ENCODE data around the gene ZBTB3. TPM values are rescaled to one million over a fixed set of nuclear protein-coding genes. Genes with fewer than 3 reads are reported as not detected.
A peak's percentile ranks its signal among the peaks of the same experiment; 100 is the strongest.

Gene ZBTB3
- total RNA-seq, 1 donor from 2014 or later, result 2.9 TPM

GRCh38 chr11:62786318-62787004 is 32.5 kb upstream of the ZBTB3 start:
- H3K27me3 ChIP-seq, result no peaks in the 10 kb centered on the region
- no peaks in the 10 kb centered on the region for H3K9me3 ChIP-seq
- peak overlapping the region; percentile 86 to 97 for H3K27ac ChIP-seq
- peaks cover 4 to 24% of the 10 kb centered on the region in 2 donors for H3K4me1 ChIP-seq
- intact Hi-C loops (cut with DNase I), result loop anchor here (1.0 kb wide), 5 partner anchors 15 to 76 kb away; partner anchors contain the start of genes NXF1, STX5, TAF6L and TEX54
- peak; percentile 51 to 95 for DNase-seq (ENCODE audit: low spot score in 2 of 2)
- H3K4me3 ChIP-seq, result peak overlapping the region; percentile 78 to 94
- H3K36me3 ChIP-seq, result peaks cover 5 to 23% of the 10 kb centered on the region in 2 donors
- TF ChIP-seq CTCF (IDR thresholded peaks at IDR 0.05), result peak; percentile 94 to 99 (median 97)

GRCh38 chr11:62782753-62783152 is 28.8 kb upstream of the ZBTB3 start:
- peaks cover 19 to 28% of the 10 kb centered on the region in 2 donors for H3K36me3 ChIP-seq
- no peak overlapping the region for H3K4me3 ChIP-seq
- peaks cover 0 to 8% of the 10 kb centered on the region in 2 donors for H3K4me1 ChIP-seq
- DNase-seq (ENCODE audit: low spot score in 2 of 2), result no peak
- no peak for TF ChIP-seq CTCF (IDR thresholded peaks at IDR 0.05)
- no peaks in the 10 kb centered on the region for H3K27me3 ChIP-seq
- H3K27ac ChIP-seq, result no peak overlapping the region
- intact Hi-C loops (cut with DNase I), result no loop called here
- no peaks in the 10 kb centered on the region for H3K9me3 ChIP-seq

- H3K36me3 ChIP-seq, result peaks cover 29 to 57% of the 10 kb centered on the region in 2 donors
- intact Hi-C loops (cut with DNase I), result no loop called here
Measured at GRCh38 chr11:62778441-62778840, 24.5 kb upstream of the ZBTB3 start.

GRCh38 chr11:62777389-62777788 is 23.4 kb upstream of the ZBTB3 start:
- no peaks in the 10 kb centered on the region for H3K27me3 ChIP-seq
- intact Hi-C loops (cut with DNase I), result no loop called here
- H3K27ac ChIP-seq, result no peak overlapping the region
- no peak for TF ChIP-seq CTCF (IDR thresholded peaks at IDR 0.05)
- DNase-seq (ENCODE audit: low spot score in 2 of 2), result no peak
- peaks cover 29 to 49% of the 10 kb centered on the region in 2 donors for H3K36me3 ChIP-seq
- H3K9me3 ChIP-seq, result no peaks in the 10 kb centered on the region
- H3K4me1 ChIP-seq, result peaks cover 0 to under 1% of the 10 kb centered on the region in 2 donors
- H3K4me3 ChIP-seq, result no peak overlapping the region

More at GRCh38 chr11:62778441-62778840, 24.5 kb upstream of the ZBTB3 start:
- TF ChIP-seq CTCF (IDR thresholded peaks at IDR 0.05), result no peak
- Histone ChIP-seq H3K9me3 (no peaks in the 10 kb centered on the region), H3K4me3 (no peak overlapping the region), H3K27ac (no peak overlapping the region), H3K27me3 (no peaks in the 10 kb centered on the region), H3K4me1 (no peaks in the 10 kb centered on the region)
- DNase-seq (ENCODE audit: low spot score in 2 of 2), result no peak

- Histone ChIP-seq H3K27me3 (no peaks in the 10 kb centered on the region), H3K27ac (no peak overlapping the region), H3K4me1 (peaks cover 3 to 8% of the 10 kb centered on the region in 2 donors), H3K9me3 (no peaks in the 10 kb centered on the region), H3K36me3 (peaks cover 29 to 44% of the 10 kb centered on the region in 2 donors), H3K4me3 (no peak overlapping the region)
- intact Hi-C loops (cut with DNase I), result no loop called here
- no peak for DNase-seq (ENCODE audit: low spot score in 2 of 2)
- TF ChIP-seq CTCF (IDR thresholded peaks at IDR 0.05), result no peak
Measured at GRCh38 chr11:62775646-62776045, 21.7 kb upstream of the ZBTB3 start.

All from ascending aorta (tissue), 2 donors.